GM12878 (cell line): ENCODE results near the gene CR1L. TPM values are rescaled to one million over a fixed set of nuclear protein-coding genes. Genes with fewer than 3 reads are reported as not detected.

ENCODE experiments used
- ATAC-seq: fragments of 200-7000 bp; cut with Tn5 transposase; 3 replicates; pipeline ENCODE4 v1.9.1; 2020; ENCODE audit warnings: mild to moderate bottlenecking, moderate library complexity
- BruUV-seq: library from RNA; stranded (reverse); fragments of 400-500 nt; replicated peaks from 2 replicates; lab custom pipeline; 2021; lab: Mats Ljungman, UMichigan
- CTCF ChIA-PET: fragments of 300-600 bp; sonication (Branson Sonifier 250); formaldehyde crosslinking; extraction: SDS; loops from one replicate; lab custom pipeline; 2021; ENCODE audit warnings: inconsistent platforms; lab: Yijun Ruan, JAX
- POLR2A ChIA-PET: fragments of 350-600 bp; formaldehyde crosslinking; extraction: SDS; loops from one replicate; lab custom pipeline; 2021; ENCODE audit warnings: inconsistent platforms; lab: Charles Lee
- RAD21 ChIA-PET: fragments of 300-600 bp; sonication (Branson Sonifier 250); formaldehyde crosslinking; loops from one replicate; lab custom pipeline; 2023; ENCODE audit warnings: antibody characterized with exemption; ENCODE audit not compliant: unreplicated experiment; lab: Charles Lee
- SMC1A ChIA-PET: fragments of 300-600 bp; sonication (Branson Sonifier 250); formaldehyde crosslinking; loops from one replicate; lab custom pipeline; 2023; ENCODE audit not compliant: unreplicated experiment, uncharacterized antibody; lab: Charles Lee
- DNase-seq: peaks from one replicate; pipeline ENCODE4 v3.0.0-alpha.2; 2011; ENCODE audit warnings: low read depth, low spot score
- FAIRE-seq: peaks from 3 replicates; lab custom pipeline; 2011; peaks lifted over from hg19 to GRCh38; lab: Jason Lieb, UNC
- H2AFZ ChIP-seq: 2 replicates; pipeline ENCODE4 v1.6.0; 2011; ENCODE audit warnings: low read depth, low read length, control low read depth; ENCODE audit not compliant: control insufficient read depth
- H3K27ac ChIP-seq: 2 replicates; pipeline ENCODE4 v1.5.1; 2011; ENCODE audit warnings: control low read depth; ENCODE audit not compliant: control insufficient read depth, insufficient read depth
- H3K27me3 ChIP-seq, 2 experiments: replicated peaks in 1 of 2; 2 replicates each; pipeline versions ENCODE4 v1.6.0 to v1.6.1; 2011; ENCODE audit warnings: low read length in 1 of 2; ENCODE audit not compliant: control insufficient read depth in 2 of 2, insufficient read depth in 2 of 2
- H3K36me3 ChIP-seq, 2 experiments: 2 replicates each; pipeline ENCODE4 v1.5.1; 2011; ENCODE audit warnings: low read length in 1 of 2; ENCODE audit not compliant: control insufficient read depth in 2 of 2, insufficient read depth in 2 of 2
- H3K4me1 ChIP-seq: 2 replicates; pipeline ENCODE4 v1.6.1; 2011; ENCODE audit warnings: mild to moderate bottlenecking, low read length, moderate library complexity, mixed read lengths; ENCODE audit not compliant: control insufficient read depth, insufficient read depth
- H3K4me2 ChIP-seq: 2 replicates; pipeline ENCODE4 v1.6.0; 2011; ENCODE audit warnings: control low read depth; ENCODE audit not compliant: control insufficient read depth, insufficient read depth
- H3K4me3 ChIP-seq: fragments of 200-600 bp; sonication (generic); 2 replicates; pipeline ENCODE4 v1.5.1; 2016
- H3K79me2 ChIP-seq: 2 replicates; pipeline ENCODE4 v1.6.0; 2011; ENCODE audit warnings: low read length; ENCODE audit not compliant: control insufficient read depth, insufficient read depth
- H3K9ac ChIP-seq: 2 replicates; pipeline ENCODE4 v1.8.0; 2011; ENCODE audit warnings: low read length, control low read depth, mixed read lengths; ENCODE audit not compliant: control insufficient read depth, insufficient read depth
- H3K9me3 ChIP-seq: replicated peaks from 3 replicates; pipeline ENCODE4 v1.5.1; 2011; ENCODE audit warnings: mild to moderate bottlenecking, low read length; ENCODE audit not compliant: control insufficient read depth, insufficient read depth
- H4K20me1 ChIP-seq: 2 replicates; pipeline ENCODE4 v1.6.0; 2011; ENCODE audit not compliant: control insufficient read depth, insufficient read depth
- CEBPZ ChIP-seq: fragments of 150-350 bp; IDR thresholded peaks from 2 replicates; pipeline ENCODE4 v1.6.1; 2016; ENCODE audit warnings: low read depth, low read length
- CHD1 ChIP-seq: IDR thresholded peaks from 2 replicates; pipeline ENCODE4 v1.6.1; 2012; ENCODE audit warnings: low read depth, low read length, improper control_type of control experiment
- EGR1 ChIP-seq, 2 experiments: IDR thresholded peaks; 1 replicate in 1 of 2; 2 replicates in 1 of 2; pipeline ENCODE4 v1.6.1; 2011 to 2012; ENCODE audit warnings: low read depth in 2 of 2, low read length in 2 of 2, borderline replicate concordance in 1 of 2, mild to moderate bottlenecking in 1 of 2, moderate library complexity in 1 of 2
- ESRRA ChIP-seq: IDR thresholded peaks from 2 replicates; pipeline ENCODE4 v1.6.1; 2012; ENCODE audit warnings: mild to moderate bottlenecking, low read length, improper control_type of control experiment
- MEF2B ChIP-seq: fragments of 450-650 bp; IDR thresholded peaks from 2 replicates; pipeline ENCODE4 v1.6.1; 2018; ENCODE audit warnings: mild to moderate bottlenecking, moderate library complexity; ENCODE audit not compliant: partially characterized antibody, poor library complexity, severe bottlenecking
- WGBS: methylation state at CpG from one replicate; pipeline ENCODE4 v1.1.6; 2016; ENCODE audit warnings: low lambda C conversion rate; ENCODE audit not compliant: insufficient replicate concordance, insufficient coverage; ENCODE audit errors: missing lambda C conversion rate; 5-methylcytosine and 5-hydroxymethylcytosine counted together
- in situ Hi-C: fragments of 300-500 bp; cut with MboI; formaldehyde crosslinking; loops from 9 replicates; pipeline ENCODE4 v1.14.3; 2018; ENCODE audit warnings: mixed read lengths
- intact Hi-C: fragments of 100-400 bp; cut with micrococcal nuclease; formaldehyde crosslinking; loops from one replicate; pipeline ENCODE4 v1.14.2; 2022; ENCODE audit not compliant: unreplicated experiment
- polyA plus RNA-seq, 11 experiments: library from polyadenylated mRNA; depleted of rRNA in 4 of 11; unstranded in 6 of 11; stranded (reverse) in 5 of 11; fragments of >200 nt; fragmentation: Nextera tagmentation in 4 of 11; fragmentation: Illumina TruSeq in 1 of 11; extraction: Ambion mirVana in 4 of 11; extraction: Trizol in 1 of 11; gene quantifications; 1 replicate in 1 of 11; 2 replicates in 10 of 11; pipeline versions ENCODE4 v1.2.1 to v1.2.3, GENCODE V29; 2011 to 2016; ENCODE audit warnings: inconsistent platforms in 2 of 11, missing spikeins in 2 of 11, low read depth in 1 of 11
- total RNA-seq, 4 experiments: library from RNA; depleted of rRNA in 3 of 4; stranded (reverse); fragments of >200 nt in 3 of 4; fragmentation: Illumina TruSeq in 1 of 4; extraction: Trizol in 1 of 4; gene quantifications; 2 replicates each; pipeline versions ENCODE4 v1.2.1 to v1.2.3, GENCODE V29; 2013 to 2021

CR1L gene
- total and polyA plus RNA-seq, 10 of the 15 experiments (the other 5 are each of a cell fraction or from before 2014, with no cell fraction given): 0.11 TPM; not detected in 9

GRCh38 chr1:207748737-207749528 lies 104.0 kb downstream of the CR1L start:
- Histone ChIP-seq H3K27ac (no peak overlapping the region), H3K27me3 (no peaks in the 10 kb centered on the region), H3K9me3 (no peaks in the 10 kb centered on the region; the same call in 2 of the 3 replicates), H3K4me1 (no peaks in the 10 kb centered on the region; the same call in 1 of the 2 replicates), H3K4me3 (no peak overlapping the region), H3K79me2 (peaks cover 29% of the 10 kb centered on the region), H3K9ac (no peak overlapping the region), H4K20me1 (no peaks in the 10 kb centered on the region), H3K36me3 (no peaks in the 10 kb centered on the region), H3K4me2 (no peak overlapping the region), H2AFZ (0 out of 2 replicates have a peak overlapping the region, but pooled peaks have one; percentile 3)
- FAIRE-seq: no peak
- in situ Hi-C loops (no loop called here), intact Hi-C loops (no loop called here)
- ATAC-seq: no peak
- ChIA-PET SMC1A (no interaction called here), POLR2A (no interaction called here), RAD21 (interaction anchor here (0.8 kb wide), 1 partner anchor 49 kb away, joined by 4 read pairs; no protein-coding TSS in a partner anchor), CTCF (interaction anchor here (1.0 to 1.4 kb wide), 2 partner anchors 48 to 214 kb away, joined by 3 to 6 read pairs; no protein-coding TSS in a partner anchor)
- 3% methylated on average over 2 of the region's 2 CpGs for WGBS
- no peak for TF ChIP-seq CHD1
- TF ChIP-seq EGR1 (IDR thresholded peaks at IDR 0.05; ENCODE audit: borderline replicate concordance in 1 of 2, low read depth in 2 of 2, low read length in 2 of 2): no peak
- peak; percentile 15 for TF ChIP-seq MEF2B
- TF ChIP-seq CEBPZ: no peak
- no peak for TF ChIP-seq ESRRA
- DNase-seq: no peak
- no TSS peak for BruUV-seq
